ENCODE measurements around the gene CAMK2D.
A peak's percentile ranks its signal among the peaks of the same experiment; 100 is the strongest.

Gene CAMK2D

GRCh38 chr4:113550510-113550909 lies 211.0 kb downstream of the CAMK2D start:
- TF ChIP-seq REST (IDR thresholded peaks at IDR 0.05; ENCODE audit: insufficient read depth in 1 of 2, low read depth in 2 of 2, low read length in 2 of 2), result no peak
- no peak for TF ChIP-seq POLR2AphosphoS5 (IDR thresholded peaks at IDR 0.05; ENCODE audit: low read depth, low read length)
- no peak for TF ChIP-seq TAF1 (IDR thresholded peaks at IDR 0.05; ENCODE audit: borderline replicate concordance, insufficient read depth, low read length)
- TF ChIP-seq FOXP2 (optimal IDR thresholded peaks at IDR 0.05; ENCODE audit: borderline replicate concordance, extremely low read depth, extremely low read length, insufficient read depth), result no peak
- no peak for TF ChIP-seq SIN3A (IDR thresholded peaks at IDR 0.05; ENCODE audit: borderline replicate concordance, insufficient read depth, low read length)

- TF ChIP-seq FOXP2 (optimal IDR thresholded peaks at IDR 0.05; ENCODE audit: borderline replicate concordance, extremely low read depth, extremely low read length, insufficient read depth), result no peak
- TF ChIP-seq POLR2AphosphoS5 (IDR thresholded peaks at IDR 0.05; ENCODE audit: low read depth, low read length), result no peak
- TF ChIP-seq TAF1 (IDR thresholded peaks at IDR 0.05; ENCODE audit: borderline replicate concordance, insufficient read depth, low read length), result no peak
- no peak for TF ChIP-seq SIN3A (IDR thresholded peaks at IDR 0.05; ENCODE audit: borderline replicate concordance, insufficient read depth, low read length)
- TF ChIP-seq REST (IDR thresholded peaks at IDR 0.05; ENCODE audit: insufficient read depth in 1 of 2, low read depth in 2 of 2, low read length in 2 of 2), result no peak
Measured at GRCh38 chr4:113548303-113548702, 213.2 kb downstream of the CAMK2D start.

GRCh38 chr4:113547487-113548042 lies 214.0 kb downstream of the CAMK2D start:
- peak; percentile 66 for TF ChIP-seq FOXP2 (optimal IDR thresholded peaks at IDR 0.05; ENCODE audit: borderline replicate concordance, extremely low read depth, extremely low read length, insufficient read depth)
- no peak for TF ChIP-seq TAF1 (IDR thresholded peaks at IDR 0.05; ENCODE audit: borderline replicate concordance, insufficient read depth, low read length)
- peak; percentile 87; the same call in 1 of the 2 replicates for TF ChIP-seq SIN3A (IDR thresholded peaks at IDR 0.05; ENCODE audit: borderline replicate concordance, insufficient read depth, low read length)
- TF ChIP-seq REST (IDR thresholded peaks at IDR 0.05; ENCODE audit: insufficient read depth in 1 of 2, low read depth in 2 of 2, low read length in 2 of 2), result no peak
- no peak for TF ChIP-seq POLR2AphosphoS5 (IDR thresholded peaks at IDR 0.05; ENCODE audit: low read depth, low read length)

- TF ChIP-seq FOXP2 (optimal IDR thresholded peaks at IDR 0.05; ENCODE audit: borderline replicate concordance, extremely low read depth, extremely low read length, insufficient read depth) (no peak), TAF1 (IDR thresholded peaks at IDR 0.05; ENCODE audit: borderline replicate concordance, insufficient read depth, low read length) (no peak), SIN3A (IDR thresholded peaks at IDR 0.05; ENCODE audit: borderline replicate concordance, insufficient read depth, low read length) (no peak), REST (IDR thresholded peaks at IDR 0.05; ENCODE audit: insufficient read depth in 1 of 2, low read depth in 2 of 2, low read length in 2 of 2) (no peak), POLR2AphosphoS5 (IDR thresholded peaks at IDR 0.05; ENCODE audit: low read depth, low read length) (no peak)
Measured at GRCh38 chr4:113541933-113542332, 219.6 kb downstream of the CAMK2D start.

All from PFSK-1 (cell line).